Trophoblast cell (in vitro differentiated cells and primary cell): ENCODE measurements around the gene SLC35G6. TPM values are rescaled to one million over a fixed set of nuclear protein-coding genes. Genes with fewer than 3 reads are reported as not detected.
A peak's percentile ranks its signal among the peaks of the same experiment; 100 is the strongest.
"Not testable (repeated sequence)": the region's sequence is repeated elsewhere in the genome, so short reads cannot be mapped to it uniquely, and the experiment has no call there.

Experiments
- DNase-seq, 2 donors: peaks; one replicate each; pipeline ENCODE4 v3.0.0-alpha.2; 2016
- H2AFZ ChIP-seq: 2 replicates; pipeline ENCODE4 v1.6.1; 2013; ENCODE audit warnings: low read length, moderate library complexity, mild to moderate bottlenecking; ENCODE audit not compliant: insufficient read depth, poor library complexity
- H2AK5ac ChIP-seq: 2 replicates; pipeline ENCODE4 v1.6.1; 2013; ENCODE audit warnings: mild to moderate bottlenecking, low read length
- H2BK120ac ChIP-seq: 2 replicates; pipeline ENCODE4 v1.6.1; 2013; ENCODE audit warnings: low read length, mild to moderate bottlenecking, moderate library complexity; ENCODE audit not compliant: insufficient read depth, poor library complexity
- H2BK12ac ChIP-seq: 2 replicates; pipeline ENCODE4 v1.6.1; 2013; ENCODE audit warnings: mild to moderate bottlenecking, low read length, moderate library complexity
- H2BK5ac ChIP-seq: 2 replicates; pipeline ENCODE4 v1.6.1; 2013; ENCODE audit warnings: low read length, low read depth, moderate library complexity, mild to moderate bottlenecking; ENCODE audit not compliant: poor library complexity
- H3K14ac ChIP-seq: 2 replicates; pipeline ENCODE4 v1.6.1; 2013; ENCODE audit warnings: mild to moderate bottlenecking, low read length
- H3K18ac ChIP-seq: 2 replicates; pipeline ENCODE4 v1.6.1; 2013; ENCODE audit warnings: mild to moderate bottlenecking, low read length
- H3K23ac ChIP-seq: 2 replicates; pipeline ENCODE4 v1.6.1; 2013; ENCODE audit warnings: low read length
- H3K27ac ChIP-seq: 2 replicates; pipeline ENCODE4 v1.5.1; 2013; ENCODE audit warnings: low read depth, mild to moderate bottlenecking, inconsistent platforms, low read length, moderate library complexity
- H3K27me3 ChIP-seq: 2 replicates; pipeline ENCODE4 v1.6.1; 2013; ENCODE audit warnings: inconsistent platforms, mild to moderate bottlenecking, low read length, moderate library complexity; ENCODE audit not compliant: insufficient read depth
- H3K36me3 ChIP-seq, 2 experiments: 1 replicate in 1 of 2; 2 replicates in 1 of 2; pipeline ENCODE4 v1.6.1; 2013; ENCODE audit warnings: low read length in 2 of 2, mild to moderate bottlenecking in 2 of 2, moderate library complexity in 1 of 2; ENCODE audit not compliant: insufficient read depth in 2 of 2, control insufficient read depth in 1 of 2
- H3K4ac ChIP-seq: 2 replicates; pipeline ENCODE4 v1.6.1; 2013; ENCODE audit warnings: low read depth, mild to moderate bottlenecking, low read length, moderate library complexity
- H3K4me1 ChIP-seq, 2 experiments: 1 replicate in 1 of 2; 2 replicates in 1 of 2; pipeline ENCODE4 v1.6.1; 2013; ENCODE audit warnings: low read length in 2 of 2, mild to moderate bottlenecking in 2 of 2, moderate library complexity in 1 of 2; ENCODE audit not compliant: insufficient read depth in 2 of 2, control insufficient read depth in 1 of 2
- H3K4me2 ChIP-seq: 2 replicates; pipeline ENCODE4 v1.6.1; 2013; ENCODE audit warnings: inconsistent platforms, mild to moderate bottlenecking, low read length, moderate library complexity
- H3K4me3 ChIP-seq: 2 replicates; pipeline ENCODE4 v1.5.1; 2013; ENCODE audit warnings: mild to moderate bottlenecking, low read depth, low read length, inconsistent platforms
- H3K79me1 ChIP-seq: one replicate; pipeline ENCODE4 v1.6.1; 2013; ENCODE audit warnings: low read length
- H3K79me2 ChIP-seq: 2 replicates; pipeline ENCODE4 v1.6.1; 2013; ENCODE audit warnings: low read length, mild to moderate bottlenecking; ENCODE audit not compliant: control insufficient read depth, insufficient read depth, poor library complexity
- H3K9ac ChIP-seq: 2 replicates; pipeline ENCODE4 v1.6.1; 2013; ENCODE audit warnings: mild to moderate bottlenecking, low read length
- H3K9me3 ChIP-seq: 2 replicates; pipeline ENCODE4 v1.6.1; 2013; ENCODE audit warnings: low read depth, mild to moderate bottlenecking, control low read depth, inconsistent platforms, low read length; ENCODE audit not compliant: insufficient read depth
- H4K12ac ChIP-seq: 2 replicates; pipeline ENCODE4 v1.6.1; 2013; ENCODE audit warnings: low read depth, mild to moderate bottlenecking, low read length, moderate library complexity
- H4K8ac ChIP-seq: 2 replicates; pipeline ENCODE4 v1.6.1; 2013; ENCODE audit warnings: low read depth, mild to moderate bottlenecking, low read length, moderate library complexity
- H4K91ac ChIP-seq: one replicate; pipeline ENCODE4 v1.6.1; 2013; ENCODE audit warnings: low read depth, mild to moderate bottlenecking, low read length, moderate library complexity
- WGBS: extraction: QIAGEN DNeasy Blood & Tissue Kit; methylation state at CpG from one replicate; pipeline ENCODE4 v1.1.7; 2013; ENCODE audit warnings: missing lambda C conversion rate; ENCODE audit not compliant: insufficient read length, insufficient coverage; ENCODE audit errors: extremely low coverage; 5-methylcytosine and 5-hydroxymethylcytosine counted together
- polyA plus RNA-seq: library from polyadenylated mRNA; stranded (reverse); fragments of 200-250 nt; gene quantifications from 2 replicates; pipeline ENCODE4 v1.2.3, GENCODE V29; 2013

SLC35G6 gene
- not detected in 2 replicates for polyA plus RNA-seq

DNA sequence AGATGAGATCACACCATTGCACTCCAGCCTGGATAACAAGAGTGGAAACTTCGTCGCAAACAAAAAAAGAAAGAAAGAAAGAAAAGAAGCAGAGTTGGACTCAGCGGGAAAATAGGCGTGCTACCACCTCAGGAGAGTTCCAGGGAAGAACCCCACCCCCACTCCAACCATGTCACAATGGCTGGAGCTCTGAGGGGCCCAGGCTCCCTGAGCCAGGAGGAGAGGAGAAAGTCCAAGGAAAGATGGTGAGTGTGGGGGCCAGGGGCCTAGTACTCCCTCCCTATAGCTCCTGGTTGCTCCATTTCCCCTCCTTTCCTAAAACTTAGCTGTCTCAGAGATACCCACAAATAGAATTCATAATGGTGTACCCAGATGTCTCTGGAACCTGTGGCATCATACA is at the start of gene SLC35G6:
SLC35G6 (plus strand) TSS at position 172 of the 400 bp plus-strand sequence; CDS start at position 243, 71 bp downstream.
- H2BK5ac ChIP-seq, H4K8ac ChIP-seq, H2BK12ac ChIP-seq, H2BK120ac ChIP-seq, H3K27ac ChIP-seq, H3K23ac ChIP-seq, H2AFZ ChIP-seq, H4K12ac ChIP-seq, H3K4me3 ChIP-seq, DNase-seq, H2AK5ac ChIP-seq, H3K18ac ChIP-seq, H3K9ac ChIP-seq, H3K14ac ChIP-seq, H3K36me3 ChIP-seq, H3K27me3 ChIP-seq, H3K4ac ChIP-seq, H3K9me3 ChIP-seq: not testable (repeated sequence)
- Histone ChIP-seq H3K4me1 (peaks cover 38 to 43% of the 10 kb centered on the region in 2 experiments), H3K79me1 (peaks cover 32% of the 10 kb centered on the region), H4K91ac (peak within 1 kb of the TSS; percentile 71), H3K4me2 (peak within 1 kb of the TSS; percentile 65), H3K79me2 (peaks cover 32% of the 10 kb centered on the region)
- no CpG with 5 or more reads among the region's 4 CpGs for WGBS

DNA sequence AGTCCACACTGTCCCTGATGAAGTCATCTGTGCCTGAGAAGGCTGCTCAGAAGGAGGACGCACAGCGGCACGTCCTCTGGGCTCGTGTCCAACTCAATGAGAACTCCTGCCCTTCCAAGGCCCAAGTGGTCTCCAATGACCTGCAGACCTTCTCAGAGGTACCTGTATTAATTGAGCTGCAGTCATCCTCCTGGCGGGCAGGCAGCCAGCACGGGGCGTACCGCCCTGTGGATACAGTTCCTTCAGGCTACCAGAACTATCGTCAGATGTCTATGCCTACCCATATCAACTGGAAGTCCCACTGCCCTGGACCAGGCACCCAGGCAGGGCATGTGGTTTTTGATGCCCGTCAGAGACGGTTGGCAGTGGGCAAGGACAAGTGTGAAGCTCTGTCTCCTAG is 49.0 kb upstream of the SLC35G6 start:
- Histone ChIP-seq H2AK5ac (no peak overlapping the region), H3K4me1 (peaks cover 8 to 10% of the 10 kb centered on the region in 2 experiments), H3K23ac (no peak overlapping the region), H3K36me3 (no peaks in the 10 kb centered on the region), H3K9me3 (peaks cover 5% of the 10 kb centered on the region), H3K79me1 (peaks cover 12% of the 10 kb centered on the region), H4K12ac (no peak overlapping the region), H2AFZ (no peak overlapping the region), H3K27ac (no peak overlapping the region), H3K79me2 (peaks cover 2% of the 10 kb centered on the region), H3K4ac (no peak overlapping the region), H2BK120ac (no peak overlapping the region), H2BK12ac (no peak overlapping the region), H4K8ac (no peak overlapping the region), H3K27me3 (no peaks in the 10 kb centered on the region), H3K9ac (no peak overlapping the region), H3K4me2 (no peak overlapping the region), H4K91ac (no peak overlapping the region), H2BK5ac (no peak overlapping the region), H3K14ac (no peak overlapping the region), H3K4me3 (no peak overlapping the region), H3K18ac (no peak overlapping the region)
- WGBS, result no CpG with 5 or more reads among the region's 11 CpGs
- no peak for DNase-seq

DNA sequence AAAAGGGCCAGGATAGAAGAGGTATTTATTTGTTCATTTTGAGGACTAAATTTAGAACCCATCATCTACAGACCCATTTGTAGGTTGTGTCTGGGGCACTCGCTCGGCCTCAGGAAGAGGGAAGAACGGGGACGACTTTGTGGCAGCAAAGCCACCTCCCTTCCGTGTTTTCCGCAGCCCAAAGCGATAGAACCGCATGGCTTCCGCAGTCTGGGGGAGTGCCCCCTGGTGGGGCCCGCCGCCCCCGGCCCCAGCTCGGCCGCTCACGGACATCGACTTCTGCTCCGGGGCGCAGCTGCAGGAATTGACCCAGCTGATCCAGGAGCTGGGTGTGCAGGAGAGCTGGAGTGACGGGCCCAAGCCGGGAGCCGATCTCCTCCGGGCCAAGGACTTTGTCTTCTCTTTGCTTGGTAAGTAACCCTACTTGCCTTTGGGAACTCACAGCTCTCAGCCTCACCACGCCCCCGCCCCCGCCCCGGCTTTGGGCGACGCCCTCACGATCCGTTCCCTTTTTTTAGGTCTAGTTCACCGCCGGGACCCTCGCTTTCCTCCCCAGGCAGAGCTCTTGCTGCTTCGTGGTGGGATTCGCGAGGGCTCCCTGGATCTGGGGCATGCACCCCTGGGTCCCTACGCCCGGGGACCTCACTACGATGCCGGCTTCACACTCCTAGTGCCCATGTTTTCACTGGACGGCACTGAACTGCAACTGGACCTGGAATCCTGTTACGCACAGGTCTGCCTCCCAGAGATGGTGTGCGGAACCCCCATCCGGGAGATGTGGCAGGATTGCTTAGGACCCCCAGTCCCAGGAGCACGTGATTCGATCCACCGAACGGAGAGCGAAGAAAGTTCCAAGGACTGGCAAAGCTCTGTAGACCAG is 45.3 kb upstream of the SLC35G6 start:
- H3K4me3 ChIP-seq, result peak overlapping the region; percentile 53
- peak overlapping the region; percentile 27 for H3K4ac ChIP-seq
- peak overlapping the region; percentile 31 for H3K9ac ChIP-seq
- H3K4me1 ChIP-seq, result peaks cover 25 to 33% of the 10 kb centered on the region in 2 experiments
- WGBS, result no CpG with 5 or more reads among the region's 49 CpGs
- peaks cover 4% of the 10 kb centered on the region for H3K79me2 ChIP-seq
- peak overlapping the region; percentile 45 for H3K27ac ChIP-seq
- peak; percentile 35 to 59 for DNase-seq
- H3K79me1 ChIP-seq, result peaks cover 18% of the 10 kb centered on the region
- peak overlapping the region; percentile 53 for H2AFZ ChIP-seq
- peak overlapping the region; percentile 94 for H3K4me2 ChIP-seq
- peak overlapping the region; percentile 62 for H4K12ac ChIP-seq
- H3K27me3 ChIP-seq, result peaks cover 18% of the 10 kb centered on the region
- H3K9me3 ChIP-seq, result peaks cover 5% of the 10 kb centered on the region
- peak overlapping the region; percentile 73 for H2AK5ac ChIP-seq
- H3K14ac ChIP-seq, result peak overlapping the region; percentile 52
- H2BK5ac ChIP-seq, result peak overlapping the region; percentile 20
- H3K23ac ChIP-seq, result no peak overlapping the region
- H4K91ac ChIP-seq, result peak overlapping the region; percentile 62
- H2BK120ac ChIP-seq, result peak overlapping the region; percentile 57
- H3K18ac ChIP-seq, result peak overlapping the region; percentile 55
- H4K8ac ChIP-seq, result peak overlapping the region; percentile 74
- H3K36me3 ChIP-seq, result no peaks in the 10 kb centered on the region
- no peak overlapping the region for H2BK12ac ChIP-seq

DNA sequence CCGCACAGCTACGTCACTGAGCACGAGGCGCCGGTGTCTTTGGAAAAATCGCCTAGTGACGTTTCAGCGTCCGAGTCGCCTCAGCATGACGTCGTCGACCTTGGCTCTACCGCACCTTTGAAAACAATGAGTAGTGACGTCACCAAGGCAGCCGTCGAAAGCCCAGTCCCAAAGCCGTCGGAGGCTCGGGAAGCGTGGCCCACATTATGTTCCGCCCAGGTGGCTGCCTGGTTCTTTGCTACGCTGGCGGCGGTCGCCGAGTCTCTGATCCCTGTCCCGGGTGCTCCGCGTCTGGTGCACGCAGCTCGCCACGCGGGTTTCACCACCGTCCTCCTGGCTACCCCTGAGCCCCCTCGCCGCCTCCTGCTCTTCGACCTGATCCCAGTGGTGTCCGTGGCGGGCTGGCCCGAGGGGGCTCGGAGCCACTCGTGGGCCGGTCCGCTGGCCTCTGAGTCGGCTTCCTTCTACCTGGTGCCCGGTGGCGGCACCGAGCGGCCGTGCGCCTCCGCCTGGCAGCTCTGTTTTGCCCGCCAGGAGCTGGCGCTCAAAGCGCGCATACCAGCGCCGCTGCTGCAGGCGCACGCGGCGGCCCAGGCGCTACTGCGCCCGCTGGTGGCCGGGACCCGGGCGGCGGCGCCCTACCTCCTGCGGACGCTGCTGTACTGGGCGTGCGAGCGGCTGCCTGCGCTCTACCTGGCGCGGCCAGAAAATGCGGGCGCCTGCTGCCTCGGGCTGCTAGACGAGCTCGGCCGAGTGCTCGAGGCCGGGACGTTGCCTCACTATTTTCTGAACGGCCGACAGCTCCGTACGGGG is 44.5 kb upstream of the SLC35G6 start:
- Histone ChIP-seq H3K27me3 (peaks cover 18% of the 10 kb centered on the region), H4K12ac (peak overlapping the region; percentile 22), H4K91ac (peak overlapping the region; percentile 62), H3K4me3 (peak overlapping the region; percentile 53), H3K79me2 (peaks cover 4% of the 10 kb centered on the region), H3K9ac (no peak overlapping the region), H3K4ac (peak overlapping the region; percentile 10), H2AK5ac (peak overlapping the region; percentile 50), H2BK12ac (no peak overlapping the region), H3K4me1 (peaks cover 25 to 33% of the 10 kb centered on the region in 2 experiments), H2BK5ac (no peak overlapping the region), H4K8ac (peak overlapping the region; percentile 74), H3K9me3 (peaks cover 5% of the 10 kb centered on the region), H3K23ac (no peak overlapping the region), H2BK120ac (peak overlapping the region; percentile 6), H3K27ac (no peak overlapping the region), H3K79me1 (peaks cover 18% of the 10 kb centered on the region), H2AFZ (peak overlapping the region; percentile 68), H3K4me2 (peak overlapping the region; percentile 94), H3K14ac (peak overlapping the region; percentile 16), H3K18ac (peak overlapping the region; percentile 31), H3K36me3 (no peaks in the 10 kb centered on the region)
- peak; percentile 97 for DNase-seq
- WGBS, result no CpG with 5 or more reads among the region's 92 CpGs
